PC-9 (cell line): ENCODE data around the gene POPDC2. TPM values are rescaled to one million over a fixed set of nuclear protein-coding genes. Genes with fewer than 3 reads are reported as not detected.

Experiments used
- BruUV-seq: library from RNA; stranded (reverse); fragments of 400-500 nt; replicated peaks from 2 replicates; lab custom pipeline; 2021; lab: Mats Ljungman, UMichigan
- CTCF ChIA-PET: fragments of 300-600 bp; sonication (Branson Sonifier 250); formaldehyde crosslinking; loops from one replicate; lab custom pipeline; 2022; ENCODE audit warnings: antibody characterized with exemption; lab: Charles Lee
- POLR2A ChIA-PET: fragments of 300-600 bp; sonication (Branson Sonifier 250); formaldehyde crosslinking; loops from one replicate; lab custom pipeline; 2022; ENCODE audit warnings: antibody characterized with exemption; ENCODE audit not compliant: unreplicated experiment; lab: Charles Lee
- DNase-seq, 2 experiments: peaks; one replicate each; pipeline versions ENCODE4 v3.0.0 to v3.0.0-alpha.2; 2015 to 2022; ENCODE audit warnings: mixed read lengths in 1 of 2
- H2AFZ ChIP-seq: fragments of 200-600 bp; sonication (generic); 2 replicates; pipeline ENCODE4 v1.8.1; 2017; ENCODE audit warnings: antibody characterized with exemption
- H3F3A ChIP-seq: fragments of 200-600 bp; sonication (generic); 2 replicates; pipeline ENCODE4 v1.8.1; 2017; ENCODE audit warnings: antibody characterized with exemption, mild to moderate bottlenecking, low read depth; ENCODE audit not compliant: insufficient read depth
- H3K27ac ChIP-seq: fragments of 200-600 bp; sonication (generic); 2 replicates; pipeline ENCODE4 v1.6.1; 2016; ENCODE audit warnings: mixed run types
- H3K27me3 ChIP-seq: fragments of 200-600 bp; sonication (generic); 2 replicates; pipeline ENCODE4 v1.6.1; 2016; ENCODE audit warnings: low read depth, mixed run types; ENCODE audit not compliant: insufficient read depth
- H3K36me3 ChIP-seq: fragments of 200-600 bp; sonication (generic); 2 replicates; pipeline ENCODE4 v1.6.1; 2016; ENCODE audit warnings: low read depth, mixed run types
- H3K4me1 ChIP-seq: fragments of 200-600 bp; sonication (generic); replicated peaks from 2 replicates; pipeline ENCODE4 v1.6.1; 2016; ENCODE audit warnings: mixed run types; ENCODE audit not compliant: insufficient read depth
- H3K4me2 ChIP-seq: fragments of 200-600 bp; sonication (generic); 2 replicates; pipeline ENCODE4 v1.6.1; 2017; ENCODE audit warnings: mixed run types
- H3K4me3 ChIP-seq: fragments of 200-600 bp; sonication (generic); 2 replicates; pipeline ENCODE4 v1.6.1; 2016; ENCODE audit warnings: mixed run types
- H3K79me2 ChIP-seq: fragments of 200-600 bp; sonication (generic); 2 replicates; pipeline ENCODE4 v1.6.1; 2017; ENCODE audit warnings: low read depth, mixed run types
- H3K9me2 ChIP-seq: fragments of 200-600 bp; sonication (generic); 2 replicates; pipeline ENCODE4 v1.8.1; 2017; ENCODE audit warnings: mild to moderate bottlenecking; ENCODE audit not compliant: insufficient read depth
- H3K9me3 ChIP-seq: fragments of 200-600 bp; sonication (generic); 2 replicates; pipeline ENCODE4 v1.8.1; 2016; ENCODE audit warnings: low read depth; ENCODE audit not compliant: insufficient read depth
- H4K20me1 ChIP-seq: fragments of 200-600 bp; sonication (generic); 2 replicates; pipeline ENCODE4 v1.8.1; 2017; ENCODE audit not compliant: insufficient read depth
- EZH2 ChIP-seq: fragments of 200-600 bp; sonication (generic); IDR thresholded peaks from 2 replicates; pipeline ENCODE4 v1.8.0; 2017; ENCODE audit warnings: antibody characterized with exemption, low read depth
- intact Hi-C: fragments of 100-400 bp; cut with micrococcal nuclease; formaldehyde crosslinking; loops from one replicate; pipeline ENCODE4 v1.10.0; 2022; ENCODE audit not compliant: unreplicated experiment
- total RNA-seq: library from RNA; stranded (reverse); gene quantifications from 2 replicates; pipeline ENCODE4 v1.2.3, GENCODE V29; 2021
- TF ChIP-seq, protein P1 (sequence below): fragments of 200-600 bp; sonication (generic); conservative IDR thresholded peaks from 2 replicates; pipeline ENCODE4 v1.6.1; 2017; ENCODE audit warnings: mixed run types, antibody characterized with exemption, mild to moderate bottlenecking, moderate library complexity

The POPDC2 gene
- total RNA-seq, 1 experiment from 2014 or later = 3.5 TPM

DNA sequence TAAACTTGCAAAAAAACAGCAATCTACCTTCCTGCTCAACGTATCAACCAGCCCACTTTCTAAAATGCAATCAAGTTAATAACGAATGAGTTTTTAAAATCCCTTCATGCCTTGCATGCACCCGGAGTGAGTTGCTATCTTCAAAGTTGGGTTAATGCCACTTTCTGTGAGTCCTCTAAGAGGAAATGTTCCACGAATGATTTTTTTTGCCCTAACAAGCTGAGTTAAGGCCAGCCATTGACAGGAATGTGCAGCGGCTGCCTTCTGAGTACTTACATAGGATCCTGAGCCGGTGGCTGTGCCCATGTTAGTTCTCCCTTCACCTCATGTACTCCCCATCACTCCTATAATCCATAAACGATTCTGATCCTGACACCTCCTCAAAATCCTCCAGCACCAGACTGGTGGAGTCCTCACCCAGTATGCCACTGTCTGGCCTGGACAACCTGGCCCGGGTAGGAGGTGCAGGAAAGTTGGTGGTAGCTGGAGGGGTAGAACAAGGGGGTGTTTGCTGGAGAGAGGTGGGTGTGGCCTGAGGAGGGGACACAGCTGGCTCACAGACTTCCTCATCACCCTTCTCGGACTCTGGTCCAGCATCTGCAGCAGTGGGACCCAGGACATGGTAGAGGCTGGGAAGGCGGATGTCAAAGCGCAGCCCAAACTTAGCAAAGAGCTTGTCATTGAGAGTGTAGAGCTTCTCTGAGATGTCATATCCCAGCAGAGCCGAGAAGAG, 12.4 kb downstream of the POPDC2 start:
- Histone ChIP-seq H3K27me3 (no peaks in the 10 kb centered on the region), H3K4me2 (no peak overlapping the region), H3K36me3 (no peaks in the 10 kb centered on the region), H3K9me2 (no peaks in the 10 kb centered on the region), H3K4me1 (peaks cover 12% of the 10 kb centered on the region), H3K4me3 (no peak overlapping the region), H2AFZ (no peak overlapping the region), H3F3A (no peaks in the 10 kb centered on the region), H4K20me1 (no peaks in the 10 kb centered on the region), H3K9me3 (no peaks in the 10 kb centered on the region), H3K79me2 (no peaks in the 10 kb centered on the region), H3K27ac (no peak overlapping the region)
- TF ChIP-seq, protein P1, sequence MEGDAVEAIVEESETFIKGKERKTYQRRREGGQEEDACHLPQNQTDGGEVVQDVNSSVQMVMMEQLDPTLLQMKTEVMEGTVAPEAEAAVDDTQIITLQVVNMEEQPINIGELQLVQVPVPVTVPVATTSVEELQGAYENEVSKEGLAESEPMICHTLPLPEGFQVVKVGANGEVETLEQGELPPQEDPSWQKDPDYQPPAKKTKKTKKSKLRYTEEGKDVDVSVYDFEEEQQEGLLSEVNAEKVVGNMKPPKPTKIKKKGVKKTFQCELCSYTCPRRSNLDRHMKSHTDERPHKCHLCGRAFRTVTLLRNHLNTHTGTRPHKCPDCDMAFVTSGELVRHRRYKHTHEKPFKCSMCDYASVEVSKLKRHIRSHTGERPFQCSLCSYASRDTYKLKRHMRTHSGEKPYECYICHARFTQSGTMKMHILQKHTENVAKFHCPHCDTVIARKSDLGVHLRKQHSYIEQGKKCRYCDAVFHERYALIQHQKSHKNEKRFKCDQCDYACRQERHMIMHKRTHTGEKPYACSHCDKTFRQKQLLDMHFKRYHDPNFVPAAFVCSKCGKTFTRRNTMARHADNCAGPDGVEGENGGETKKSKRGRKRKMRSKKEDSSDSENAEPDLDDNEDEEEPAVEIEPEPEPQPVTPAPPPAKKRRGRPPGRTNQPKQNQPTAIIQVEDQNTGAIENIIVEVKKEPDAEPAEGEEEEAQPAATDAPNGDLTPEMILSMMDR = no peak
- TF ChIP-seq EZH2 = no peak
- DNase-seq = no peak
- BruUV-seq = no TSS peak
- intact Hi-C loops = no loop called here
- ChIA-PET CTCF (no interaction called here), POLR2A (no interaction called here)

DNA sequence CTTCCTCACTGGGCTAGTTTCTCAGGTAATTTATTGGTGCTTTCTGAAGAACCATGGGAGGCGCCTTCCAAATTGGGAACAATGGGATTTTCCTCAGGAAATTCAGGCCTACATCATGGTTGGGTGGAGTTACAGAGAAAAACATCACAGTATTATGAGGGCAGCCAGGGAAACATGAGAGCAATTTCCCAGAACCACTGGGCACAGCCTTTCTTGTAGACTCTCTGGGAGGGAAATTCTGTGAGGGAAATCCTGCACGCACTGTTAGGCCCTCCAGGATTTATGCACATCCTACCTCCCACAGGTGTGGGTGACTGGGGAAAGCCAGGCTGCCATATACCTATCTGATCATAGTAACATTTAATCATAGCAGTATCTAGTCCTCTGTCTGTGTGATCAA, 13.2 kb downstream of the POPDC2 start:
- Histone ChIP-seq H2AFZ (no peak overlapping the region), H3K4me1 (peaks cover 17% of the 10 kb centered on the region), H3K36me3 (no peaks in the 10 kb centered on the region), H3K27ac (no peak overlapping the region), H3K4me3 (no peak overlapping the region), H3K9me2 (no peaks in the 10 kb centered on the region), H4K20me1 (no peaks in the 10 kb centered on the region), H3F3A (no peaks in the 10 kb centered on the region), H3K9me3 (no peaks in the 10 kb centered on the region), H3K79me2 (no peaks in the 10 kb centered on the region), H3K27me3 (no peaks in the 10 kb centered on the region), H3K4me2 (no peak overlapping the region)
- TF ChIP-seq, protein P1 = no peak
- TF ChIP-seq EZH2 = no peak
- POLR2A ChIA-PET = no interaction called here
- no peak for DNase-seq
- no TSS peak for BruUV-seq
- intact Hi-C loops = no loop called here
- CTCF ChIA-PET = no interaction called here

DNA sequence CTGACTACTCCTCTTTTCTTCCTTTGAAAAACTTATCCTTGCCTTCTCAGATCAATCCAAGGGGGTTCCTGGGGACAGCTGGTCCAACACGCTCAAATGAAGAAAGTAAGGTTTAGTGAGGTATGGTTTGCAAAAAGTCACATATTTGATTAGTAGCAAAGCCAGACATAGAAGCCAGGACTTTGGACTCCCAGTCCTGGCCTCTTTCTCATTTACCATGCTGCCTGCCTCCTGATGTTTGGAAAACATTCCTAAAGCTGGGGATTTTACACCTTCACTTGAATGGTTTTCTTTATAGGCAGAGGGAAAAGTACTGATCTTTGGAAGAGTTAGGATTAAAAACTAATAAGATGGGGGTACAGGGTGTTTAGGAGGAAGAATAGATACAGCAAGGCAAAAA, 14.6 kb downstream of the POPDC2 start:
- Histone ChIP-seq H3K27me3 (no peaks in the 10 kb centered on the region), H3K36me3 (no peaks in the 10 kb centered on the region), H4K20me1 (no peaks in the 10 kb centered on the region), H2AFZ (no peak overlapping the region), H3K4me3 (no peak overlapping the region), H3K27ac (no peak overlapping the region), H3F3A (no peaks in the 10 kb centered on the region), H3K9me3 (no peaks in the 10 kb centered on the region), H3K79me2 (no peaks in the 10 kb centered on the region), H3K4me1 (peaks cover 17% of the 10 kb centered on the region), H3K4me2 (no peak overlapping the region), H3K9me2 (no peaks in the 10 kb centered on the region)
- POLR2A ChIA-PET = interaction anchor here (0.7 kb wide), 1 partner anchor 814 kb away, joined by 4 read pairs; no protein-coding TSS in a partner anchor
- no peak for DNase-seq
- TF ChIP-seq, protein P1 = no peak
- no peak for TF ChIP-seq EZH2
- intact Hi-C loops = no loop called here
- no TSS peak for BruUV-seq
- CTCF ChIA-PET = no interaction called here
